ENCODE measurements around the gene AOPEP.
"Not testable (repeated sequence)": the region's sequence is repeated elsewhere in the genome, so short reads cannot be mapped to it uniquely, and the experiment has no call there.

AOPEP gene

GRCh38 chr9:95008151-95008771 is 281.8 kb downstream of the AOPEP start:
- no peak for DNase-seq (ENCODE audit: low read depth in 1 of 2, low spot score in 1 of 2)

- no peak for DNase-seq (ENCODE audit: low read depth in 1 of 2, low spot score in 1 of 2)
Observed at GRCh38 chr9:95009459-95009858, 283.0 kb downstream of the AOPEP start.

GRCh38 chr9:95010431-95010838 is 283.9 kb downstream of the AOPEP start:
- DNase-seq (ENCODE audit: low read depth in 1 of 2, low spot score in 1 of 2): no peak

GRCh38 chr9:95012035-95012708 is 285.7 kb downstream of the AOPEP start:
- no peak for DNase-seq (ENCODE audit: low read depth in 1 of 2, low spot score in 1 of 2)

- DNase-seq (ENCODE audit: low read depth in 1 of 2, low spot score in 1 of 2): no peak
Observed at GRCh38 chr9:95012902-95013301, 286.4 kb downstream of the AOPEP start.

- no peak for DNase-seq (ENCODE audit: low read depth in 1 of 2, low spot score in 1 of 2)
Observed at GRCh38 chr9:95014917-95015316, 288.4 kb downstream of the AOPEP start.

GRCh38 chr9:95015569-95015968 is 289.1 kb downstream of the AOPEP start:
- no peak for DNase-seq (ENCODE audit: low read depth in 1 of 2, low spot score in 1 of 2)

- no peak for DNase-seq (ENCODE audit: low read depth in 1 of 2, low spot score in 1 of 2)
Observed at GRCh38 chr9:95017062-95017461, 290.6 kb downstream of the AOPEP start.

- DNase-seq (ENCODE audit: low read depth in 1 of 2, low spot score in 1 of 2): no peak
Observed at GRCh38 chr9:95017661-95018060, 291.2 kb downstream of the AOPEP start.

GRCh38 chr9:95018099-95018936 is 291.8 kb downstream of the AOPEP start:
- DNase-seq (ENCODE audit: low read depth in 1 of 2, low spot score in 1 of 2): no peak

- DNase-seq (ENCODE audit: low read depth in 1 of 2, low spot score in 1 of 2): not testable (repeated sequence)
Observed at GRCh38 chr9:95020644-95021043, 294.1 kb downstream of the AOPEP start.

- no peak for DNase-seq (ENCODE audit: low read depth in 1 of 2, low spot score in 1 of 2)
Observed at GRCh38 chr9:95021166-95021886, 294.8 kb downstream of the AOPEP start.

GRCh38 chr9:95022657-95023056 is 296.2 kb downstream of the AOPEP start:
- no peak for DNase-seq (ENCODE audit: low read depth in 1 of 2, low spot score in 1 of 2)

- DNase-seq (ENCODE audit: low read depth in 1 of 2, low spot score in 1 of 2): no peak
Observed at GRCh38 chr9:95023217-95024003, 296.9 kb downstream of the AOPEP start.

- no peak for DNase-seq (ENCODE audit: low read depth in 1 of 2, low spot score in 1 of 2)
Observed at GRCh38 chr9:95024097-95024671, 297.7 kb downstream of the AOPEP start.

GRCh38 chr9:95025213-95026147 is 299.0 kb downstream of the AOPEP start:
- no peak for DNase-seq (ENCODE audit: low read depth in 1 of 2, low spot score in 1 of 2)

- no peak for DNase-seq (ENCODE audit: low read depth in 1 of 2, low spot score in 1 of 2)
Observed at GRCh38 chr9:95026148-95026524, 299.6 kb downstream of the AOPEP start.

GRCh38 chr9:95027914-95028852 is 301.7 kb downstream of the AOPEP start:
- no peak for DNase-seq (ENCODE audit: low read depth in 1 of 2, low spot score in 1 of 2)
